BLaER1 (cell line): Measurements from ENCODE around the gene NCAPG2.

ENCODE experiments used
- H3K27ac ChIP-seq: shearing (Covaris generic); formaldehyde crosslinking; 2 replicates; pipeline ENCODE4 v1.8.1; 2022
- H3K27me3 ChIP-seq: shearing (Covaris generic); formaldehyde crosslinking; 2 replicates; pipeline ENCODE4 v1.8.1; 2022
- H3K36me3 ChIP-seq: shearing (Covaris generic); formaldehyde crosslinking; 2 replicates; pipeline ENCODE4 v1.8.1; 2022
- H3K4me1 ChIP-seq: shearing (Covaris generic); formaldehyde crosslinking; 2 replicates; pipeline ENCODE4 v1.8.1; 2022
- H3K4me2 ChIP-seq: shearing (Covaris generic); formaldehyde crosslinking; 2 replicates; pipeline ENCODE4 v1.8.1; 2022
- H3K4me3 ChIP-seq: shearing (Covaris generic); formaldehyde crosslinking; 2 replicates; pipeline ENCODE4 v1.8.1; 2022
- H3K9ac ChIP-seq: shearing (Covaris generic); formaldehyde crosslinking; 2 replicates; pipeline ENCODE4 v1.8.1; 2022
- H3K9me3 ChIP-seq: shearing (Covaris generic); formaldehyde crosslinking; 2 replicates; pipeline ENCODE4 v1.8.1; 2022
- H4K20me1 ChIP-seq: shearing (Covaris generic); formaldehyde crosslinking; 2 replicates; pipeline ENCODE4 v1.8.1; 2022
- Cebpa-rat ChIP-seq: shearing (Covaris generic); IDR thresholded peaks from 2 replicates; pipeline ENCODE4 v1.8.1; 2022

The NCAPG2 gene

DNA sequence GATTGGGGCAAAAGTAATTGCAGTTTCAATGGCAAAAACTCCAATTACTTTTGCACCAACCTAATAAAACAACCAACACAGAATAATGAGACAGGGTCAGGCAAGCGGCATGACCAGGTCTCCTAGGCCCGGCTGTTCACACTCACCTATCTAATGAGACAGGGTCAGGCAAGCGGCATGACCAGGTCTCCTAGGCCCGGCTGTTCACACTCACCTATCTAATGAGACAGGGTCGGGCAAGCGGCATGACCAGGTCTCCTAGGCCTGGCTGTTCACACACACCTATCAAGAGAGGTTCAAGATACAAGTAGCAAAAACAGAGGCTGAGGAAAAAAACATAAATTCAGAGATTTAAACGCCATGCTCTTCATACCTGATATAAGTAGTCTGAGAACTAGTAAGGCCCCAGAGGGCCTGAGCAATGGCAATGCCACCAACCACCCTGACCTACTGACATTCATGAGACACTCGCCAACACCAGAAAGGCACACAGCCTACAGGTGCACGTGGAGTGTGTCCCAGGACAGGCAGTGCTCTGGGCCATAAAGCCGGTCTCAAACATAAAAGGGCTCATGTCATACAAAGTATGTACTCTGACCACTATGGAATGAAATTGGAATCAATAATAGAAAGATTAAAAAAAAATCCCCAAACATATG, 40.6 kb upstream of the NCAPG2 start:
- no peaks in the 10 kb centered on the region for H3K27me3 ChIP-seq
- no peak for TF ChIP-seq Cebpa-rat
- H3K4me1 ChIP-seq: peaks cover 10% of the 10 kb centered on the region
- H4K20me1 ChIP-seq: peaks cover 12% of the 10 kb centered on the region
- no peak overlapping the region for H3K4me2 ChIP-seq
- no peaks in the 10 kb centered on the region for H3K9me3 ChIP-seq
- no peak overlapping the region for H3K9ac ChIP-seq
- H3K36me3 ChIP-seq: peaks cover 93% of the 10 kb centered on the region
- H3K27ac ChIP-seq: no peak overlapping the region
- H3K4me3 ChIP-seq: no peak overlapping the region

DNA sequence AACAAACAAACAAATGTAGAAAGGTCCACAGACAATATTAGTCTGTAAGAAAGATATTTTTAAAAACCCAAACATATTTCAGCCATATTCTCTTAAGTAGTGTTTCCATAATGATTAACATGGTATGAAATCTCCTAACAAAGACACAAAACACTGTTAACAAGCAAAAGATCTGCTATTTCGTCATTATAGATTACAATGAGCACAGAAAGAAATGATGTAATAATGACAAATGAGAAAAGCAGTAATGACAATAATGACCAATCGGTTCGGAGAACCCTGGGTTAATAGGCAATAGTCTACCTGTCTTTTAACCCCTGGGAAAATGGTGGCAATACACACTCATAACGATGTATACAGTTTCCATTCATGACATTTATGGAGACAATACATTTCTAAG, 39.5 kb upstream of the NCAPG2 start:
- Histone ChIP-seq H3K4me1 (peaks cover 18% of the 10 kb centered on the region), H3K27me3 (no peaks in the 10 kb centered on the region), H3K4me3 (no peak overlapping the region), H3K4me2 (no peak overlapping the region), H4K20me1 (peaks cover 17% of the 10 kb centered on the region), H3K9ac (no peak overlapping the region), H3K27ac (no peak overlapping the region), H3K36me3 (peaks cover 98% of the 10 kb centered on the region), H3K9me3 (no peaks in the 10 kb centered on the region)
- no peak for TF ChIP-seq Cebpa-rat

DNA sequence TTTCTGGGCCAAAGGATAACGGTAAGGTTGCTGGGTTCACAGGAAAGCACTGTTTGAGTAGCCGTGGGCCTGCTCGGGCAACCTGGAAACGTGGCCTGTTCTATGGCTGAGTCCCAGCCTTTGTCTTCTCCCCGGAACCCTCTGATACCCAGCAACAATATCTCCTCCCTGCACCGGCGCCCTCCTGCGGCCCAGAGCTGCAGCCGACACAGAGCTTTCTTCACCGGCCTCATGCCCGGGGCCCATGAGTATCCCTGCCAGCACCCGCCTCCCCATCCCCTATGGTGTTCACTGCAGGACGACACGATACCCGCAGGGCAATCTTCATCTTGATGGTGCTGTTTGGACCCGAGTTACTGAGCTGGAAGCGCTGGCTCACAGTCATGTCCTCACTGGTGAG, 38.6 kb upstream of the NCAPG2 start:
- Histone ChIP-seq H3K9ac (no peak overlapping the region), H3K27me3 (no peaks in the 10 kb centered on the region), H3K4me1 (peaks cover 18% of the 10 kb centered on the region), H3K4me3 (no peak overlapping the region), H3K9me3 (no peaks in the 10 kb centered on the region), H3K36me3 (peaks cover 98% of the 10 kb centered on the region), H3K27ac (no peak overlapping the region), H4K20me1 (peaks cover 17% of the 10 kb centered on the region), H3K4me2 (no peak overlapping the region)
- no peak for TF ChIP-seq Cebpa-rat

DNA sequence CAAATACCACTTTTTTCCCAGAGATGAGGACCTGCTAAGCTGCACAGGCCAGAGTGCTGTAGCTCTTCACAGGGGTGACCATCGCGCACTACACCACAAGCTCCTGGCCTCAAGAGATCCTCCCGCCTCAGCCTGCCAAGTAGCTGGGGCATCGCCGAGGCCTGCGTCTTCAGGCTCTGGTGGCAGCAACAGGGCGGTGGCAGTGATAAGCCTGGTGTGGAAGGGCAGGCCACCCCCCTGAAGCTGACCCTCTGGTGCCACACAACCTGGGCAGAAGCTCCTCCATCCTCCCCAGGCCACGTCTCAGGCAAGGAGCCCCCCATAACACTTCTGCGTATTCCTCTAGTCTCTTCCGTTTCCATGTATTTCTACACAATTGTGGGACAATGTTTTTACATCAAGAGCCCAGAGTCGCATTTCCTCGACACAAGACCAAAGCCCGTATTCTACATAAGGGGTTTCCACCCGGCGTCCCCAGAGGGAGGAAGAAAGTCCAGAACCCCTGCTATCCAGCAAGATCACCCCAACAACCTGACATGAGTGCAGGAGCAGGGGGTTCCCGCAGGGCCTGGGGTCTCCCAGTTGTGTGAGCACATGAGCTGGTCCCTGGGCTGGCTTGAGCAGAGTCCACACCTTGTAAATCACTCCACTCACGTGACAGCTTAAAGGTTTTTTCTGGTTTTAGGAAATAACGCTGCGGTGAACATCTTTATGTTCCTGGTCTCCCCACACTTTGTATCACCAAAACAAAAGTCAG, 37.6 kb upstream of the NCAPG2 start:
- H3K36me3 ChIP-seq: peaks cover 98% of the 10 kb centered on the region

DNA sequence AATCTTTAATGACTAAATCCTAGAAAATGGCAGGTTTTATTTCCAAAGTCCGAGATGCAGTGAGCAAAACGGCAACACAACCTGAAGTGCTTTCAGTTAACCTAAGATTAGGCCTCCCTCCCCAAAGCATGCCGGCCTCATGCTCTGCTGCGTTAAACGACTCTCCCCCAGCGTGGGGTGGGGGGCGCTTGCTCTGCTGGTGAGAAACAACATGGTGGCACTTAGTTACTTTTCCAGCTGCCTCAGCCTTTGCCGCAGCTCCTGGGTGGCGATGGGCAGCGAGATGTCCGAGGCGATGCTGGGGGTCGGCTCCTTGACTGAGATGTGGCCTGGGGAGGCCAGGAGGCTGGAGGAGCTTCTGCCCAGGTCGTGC, 36.7 kb upstream of the NCAPG2 start:
- no peak overlapping the region for H3K27ac ChIP-seq

More for the DNA sequence above, 37.6 kb upstream of the NCAPG2 start:
- no peak overlapping the region for H3K27ac ChIP-seq
- H3K9me3 ChIP-seq: no peaks in the 10 kb centered on the region
- H3K9ac ChIP-seq: no peak overlapping the region
- no peak for TF ChIP-seq Cebpa-rat
- no peak overlapping the region for H3K4me2 ChIP-seq
- no peak overlapping the region for H3K4me3 ChIP-seq
- no peaks in the 10 kb centered on the region for H3K27me3 ChIP-seq
- H4K20me1 ChIP-seq: peaks cover 17% of the 10 kb centered on the region
- peaks cover 18% of the 10 kb centered on the region for H3K4me1 ChIP-seq

DNA sequence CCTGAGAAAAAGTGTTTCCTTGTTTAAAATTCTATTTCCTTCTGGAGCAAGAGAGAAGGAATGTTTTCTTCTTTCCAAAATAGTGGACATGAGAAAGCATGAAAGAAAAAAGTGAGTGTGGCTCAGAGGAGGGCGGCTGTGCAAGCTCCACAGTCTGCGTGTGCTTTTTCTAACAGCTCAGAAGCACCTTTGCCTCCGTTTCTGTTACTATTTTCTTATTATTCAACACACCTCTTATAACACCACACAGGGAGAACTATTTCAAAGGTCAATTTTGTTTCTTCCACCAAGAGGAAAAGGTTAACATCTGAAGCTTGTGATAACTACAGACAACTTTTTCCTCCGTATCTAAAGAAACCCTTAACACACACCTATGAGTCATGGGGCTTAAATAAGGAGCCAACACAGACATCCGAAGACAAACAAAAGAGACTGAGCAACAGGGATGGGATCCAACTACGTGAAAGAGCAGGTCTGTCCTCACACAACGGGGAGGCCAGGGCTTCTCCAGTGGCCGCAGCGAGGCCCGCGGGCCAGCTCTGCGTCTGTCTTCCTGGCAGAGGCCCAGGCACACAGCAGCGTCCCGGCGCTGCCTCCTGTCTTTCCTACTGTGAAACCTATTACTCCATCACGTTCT, 36.2 kb upstream of the NCAPG2 start:
- no peak for TF ChIP-seq Cebpa-rat
- Histone ChIP-seq H3K36me3 (peaks cover 97% of the 10 kb centered on the region), H3K27ac (peak overlapping the region; percentile 24; the same call in 1 of the 2 replicates), H3K9me3 (no peaks in the 10 kb centered on the region), H4K20me1 (peaks cover 17% of the 10 kb centered on the region), H3K4me3 (no peak overlapping the region), H3K9ac (peak overlapping the region; percentile 38; the same call in 1 of the 2 replicates), H3K27me3 (no peaks in the 10 kb centered on the region), H3K4me1 (peaks cover 18% of the 10 kb centered on the region), H3K4me2 (peak overlapping the region; percentile 41)

More for the DNA sequence above, 36.7 kb upstream of the NCAPG2 start:
- Histone ChIP-seq H3K4me1 (peaks cover 18% of the 10 kb centered on the region), H3K9ac (0 out of 2 replicates have a peak overlapping the region, but pooled peaks have one; percentile 38), H4K20me1 (peaks cover 17% of the 10 kb centered on the region), H3K36me3 (peaks cover 97% of the 10 kb centered on the region), H3K4me3 (no peak overlapping the region), H3K27me3 (no peaks in the 10 kb centered on the region), H3K4me2 (no peak overlapping the region), H3K9me3 (no peaks in the 10 kb centered on the region)
- TF ChIP-seq Cebpa-rat: no peak

DNA sequence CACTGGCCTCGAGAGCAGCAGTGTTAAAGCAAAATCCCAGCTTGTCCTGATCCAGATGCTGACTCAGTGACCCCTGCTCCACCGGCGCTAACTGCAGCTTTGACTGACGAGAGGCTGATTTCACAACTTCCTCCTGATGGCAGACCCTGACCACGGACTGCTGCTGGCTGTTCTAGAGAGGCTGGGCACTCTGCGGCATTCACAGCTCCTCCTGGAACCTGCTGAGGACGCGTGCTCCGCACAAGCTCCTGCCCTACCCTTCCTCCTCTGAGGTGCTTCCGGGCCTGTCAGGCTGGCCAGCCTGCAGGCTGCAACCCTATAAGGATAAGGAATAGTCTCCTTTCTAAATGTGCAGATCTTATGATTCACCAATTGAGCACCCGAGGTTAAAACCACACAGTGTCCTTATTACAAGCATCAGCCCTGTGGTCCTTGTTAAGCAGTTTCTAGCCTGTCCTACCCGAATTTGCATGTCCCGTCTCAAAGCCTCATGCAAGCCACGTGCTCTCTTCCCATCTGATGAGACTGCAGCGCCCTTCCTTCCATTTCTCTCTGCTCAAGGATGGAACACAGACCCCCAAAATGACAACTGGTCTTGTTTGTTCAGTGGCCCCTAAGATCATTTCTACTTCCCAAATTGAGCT, 35.5 kb upstream of the NCAPG2 start:
- H3K27ac ChIP-seq: peak overlapping the region; percentile 24; the same call in 1 of the 2 replicates
- peak overlapping the region; percentile 38; the same call in 1 of the 2 replicates for H3K9ac ChIP-seq
- peaks cover 18% of the 10 kb centered on the region for H3K4me1 ChIP-seq
- 0 out of 2 replicates have a peak overlapping the region, but pooled peaks have one; percentile 3 for H3K4me3 ChIP-seq
- peaks cover 11% of the 10 kb centered on the region for H4K20me1 ChIP-seq
- H3K36me3 ChIP-seq: peaks cover 97% of the 10 kb centered on the region
- H3K4me2 ChIP-seq: peak overlapping the region; percentile 41
- H3K27me3 ChIP-seq: no peaks in the 10 kb centered on the region
- H3K9me3 ChIP-seq: no peaks in the 10 kb centered on the region
- TF ChIP-seq Cebpa-rat: peak; percentile 34; the same call in 1 of the 2 replicates

DNA sequence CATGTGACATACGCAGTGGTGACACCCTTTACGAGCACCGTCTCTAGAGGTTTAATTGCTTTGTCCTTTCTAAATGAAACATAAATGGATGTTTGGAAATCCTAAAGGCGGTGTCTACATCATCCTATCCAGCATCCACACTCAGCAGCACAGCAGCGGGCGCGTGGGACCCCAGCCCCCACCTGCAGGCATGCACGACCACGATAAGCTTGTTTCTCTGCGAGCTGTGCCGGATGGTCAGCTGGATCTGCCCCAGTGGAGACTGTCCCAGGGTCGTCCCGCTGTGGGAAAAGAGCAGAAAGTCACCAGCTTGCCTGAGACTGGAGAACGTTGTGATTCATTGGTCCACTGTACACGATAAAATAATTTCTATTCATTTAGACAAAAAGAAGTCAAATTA, 34.2 kb upstream of the NCAPG2 start:
- H3K9me3 ChIP-seq: no peaks in the 10 kb centered on the region
- no peak for TF ChIP-seq Cebpa-rat
- no peaks in the 10 kb centered on the region for H3K27me3 ChIP-seq
- H4K20me1 ChIP-seq: peaks cover 9% of the 10 kb centered on the region; the same call in 1 of the 2 replicates
- H3K4me1 ChIP-seq: peaks cover 18% of the 10 kb centered on the region
- H3K36me3 ChIP-seq: peaks cover 99% of the 10 kb centered on the region
- no peak overlapping the region for H3K4me2 ChIP-seq
- no peak overlapping the region for H3K9ac ChIP-seq
- H3K4me3 ChIP-seq: no peak overlapping the region
- no peak overlapping the region for H3K27ac ChIP-seq

DNA sequence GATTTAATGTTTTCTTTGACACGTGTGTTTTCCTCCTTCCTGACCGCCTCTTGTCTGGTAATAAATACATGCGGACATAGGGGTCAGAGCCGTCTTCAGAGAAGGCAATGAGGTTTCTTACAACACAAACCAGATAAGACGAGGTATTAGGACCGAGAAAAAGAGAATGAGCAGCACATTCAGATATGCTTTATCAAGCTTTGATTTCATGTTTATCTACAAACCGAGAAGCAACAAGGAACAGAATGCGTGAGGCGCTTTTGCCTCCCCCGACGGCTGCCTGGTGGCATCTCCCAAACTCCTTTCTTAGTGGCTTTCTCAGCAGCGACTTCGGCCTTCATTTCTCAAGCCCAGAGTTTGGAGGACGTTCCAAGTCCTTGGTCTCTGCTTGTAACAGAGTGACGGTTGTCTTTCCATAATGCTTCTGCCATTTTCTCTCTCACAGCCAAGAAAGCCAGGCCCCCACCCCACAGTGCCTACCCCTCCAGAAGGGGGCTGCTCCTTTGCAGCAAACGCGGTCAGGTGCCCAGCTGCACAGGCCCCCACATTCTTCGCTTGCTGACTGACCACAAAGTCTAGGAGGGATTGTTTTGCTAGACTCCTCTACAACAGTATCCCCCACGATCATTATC, 32.6 kb upstream of the NCAPG2 start:
- Histone ChIP-seq H4K20me1 (peaks cover 9% of the 10 kb centered on the region; the same call in 1 of the 2 replicates), H3K27ac (no peak overlapping the region), H3K9ac (no peak overlapping the region), H3K36me3 (peaks cover 95% of the 10 kb centered on the region), H3K9me3 (no peaks in the 10 kb centered on the region), H3K4me3 (no peak overlapping the region), H3K4me2 (no peak overlapping the region), H3K4me1 (peaks cover 18% of the 10 kb centered on the region), H3K27me3 (no peaks in the 10 kb centered on the region)
- no peak for TF ChIP-seq Cebpa-rat
